GM19324 (cell line): ENCODE data around the gene SLC5A5.

Experiments
- ATAC-seq: cut with Tn5 transposase; IDR thresholded peaks from one replicate; pipeline ENCODE4 v1.9.1; 2021; ENCODE audit warnings: mild to moderate bottlenecking, moderate library complexity; ENCODE audit not compliant: unreplicated experiment, low FRiP score

Gene SLC5A5

GRCh38 chr19:17846146-17846545 is 25.6 kb upstream of the SLC5A5 start:
- ATAC-seq = no peak

- ATAC-seq = peak; percentile 56
Observed at GRCh38 chr19:17847538-17848366, 24.0 kb upstream of the SLC5A5 start, which contains the start of gene JAK3. TSS of gene JAK3 (minus strand) at chr19:17847982. CDS start at chr19:17844417, 3,565 bp downstream.

GRCh38 chr19:17848595-17849292 is 23.0 kb upstream of the SLC5A5 start:
- ATAC-seq = no peak

- ATAC-seq = no peak
Observed at GRCh38 chr19:17854061-17854460, 17.7 kb upstream of the SLC5A5 start.

- no peak for ATAC-seq
Observed at GRCh38 chr19:17855280-17856152, 16.2 kb upstream of the SLC5A5 start.

- peak; percentile 94 for ATAC-seq
Observed at GRCh38 chr19:17859533-17860330, 12.0 kb upstream of the SLC5A5 start, which contains the start of gene RPL18A. TSS of gene RPL18A (plus strand) at chr19:17859910. CDS start at chr19:17859957, 47 bp downstream.

GRCh38 chr19:17860331-17860992 is 11.3 kb upstream of the SLC5A5 start:
- ATAC-seq = no peak

- no peak for ATAC-seq
Observed at GRCh38 chr19:17860993-17861360, 10.8 kb upstream of the SLC5A5 start.

- ATAC-seq = no peak
Observed at GRCh38 chr19:17861542-17862402, 10.0 kb upstream of the SLC5A5 start.

- no peak for ATAC-seq
Observed at GRCh38 chr19:17862711-17863519, 8.8 kb upstream of the SLC5A5 start.

- no peak for ATAC-seq
Observed at GRCh38 chr19:17863520-17864182, 8.1 kb upstream of the SLC5A5 start.

- no peak for ATAC-seq
Observed at GRCh38 chr19:17865364-17866311, 6.1 kb upstream of the SLC5A5 start.

GRCh38 chr19:17866312-17866963 is 5.3 kb upstream of the SLC5A5 start:
- ATAC-seq = no peak

GRCh38 chr19:17866964-17867486 is 4.7 kb upstream of the SLC5A5 start:
- ATAC-seq = no peak

- no peak for ATAC-seq
Observed at GRCh38 chr19:17868669-17869068, 3.1 kb upstream of the SLC5A5 start.
